ENCODE data around the gene KCTD12. TPM values are rescaled to one million over a fixed set of nuclear protein-coding genes. Genes with fewer than 3 reads are reported as not detected.

KCTD12 gene
- total RNA-seq, 2 experiments from 2014 or later, result 0.08 TPM; not detected in 1

GRCh38 chr13:76849493-76849892, 36.7 kb downstream of the KCTD12 start:
- Histone ChIP-seq H3K4me1 (ENCODE audit: insufficient read depth, low read length, poor library complexity, severe bottlenecking) (no peaks in the 10 kb centered on the region), H3K4me2 (ENCODE audit: low read length) (no peak overlapping the region), H4K20me1 (ENCODE audit: insufficient read depth, low read length) (no peaks in the 10 kb centered on the region), H2AFZ (ENCODE audit: low read length) (no peak overlapping the region), H3K36me3 (ENCODE audit: insufficient read depth, low read length) (no peaks in the 10 kb centered on the region), H3K4me3 (ENCODE audit: low read depth, low read length, poor library complexity, severe bottlenecking) (no peak overlapping the region), H3K9me3 (ENCODE audit: low read length) (no peaks in the 10 kb centered on the region), H3K79me2 (ENCODE audit: insufficient read depth, low read depth, low read length) (no peaks in the 10 kb centered on the region), H3K27ac (ENCODE audit: low read depth, low read length, poor library complexity, severe bottlenecking) (no peak overlapping the region), H3K9me2 (ENCODE audit: insufficient read depth, low read length) (no peaks in the 10 kb centered on the region)
- CTCF ChIA-PET (ENCODE audit: unreplicated experiment), result no interaction called here
- POLR2A ChIA-PET, result interaction anchor here (0.6 to 0.7 kb wide), 3 partner anchors 17 to 173 kb away, joined by 3 read pairs; no protein-coding TSS in a partner anchor
- BruUV-seq (replicated peaks), result no TSS peak
- intact Hi-C loops (cut with micrococcal nuclease; ENCODE audit: unreplicated experiment), result no loop called here
- no peak for DNase-seq (ENCODE audit: low spot score)
- no peak for TF ChIP-seq EZH2phosphoT487 (IDR thresholded peaks at IDR 0.05; ENCODE audit: borderline replicate concordance, low read depth, low read length)
- TF ChIP-seq, protein P1, sequence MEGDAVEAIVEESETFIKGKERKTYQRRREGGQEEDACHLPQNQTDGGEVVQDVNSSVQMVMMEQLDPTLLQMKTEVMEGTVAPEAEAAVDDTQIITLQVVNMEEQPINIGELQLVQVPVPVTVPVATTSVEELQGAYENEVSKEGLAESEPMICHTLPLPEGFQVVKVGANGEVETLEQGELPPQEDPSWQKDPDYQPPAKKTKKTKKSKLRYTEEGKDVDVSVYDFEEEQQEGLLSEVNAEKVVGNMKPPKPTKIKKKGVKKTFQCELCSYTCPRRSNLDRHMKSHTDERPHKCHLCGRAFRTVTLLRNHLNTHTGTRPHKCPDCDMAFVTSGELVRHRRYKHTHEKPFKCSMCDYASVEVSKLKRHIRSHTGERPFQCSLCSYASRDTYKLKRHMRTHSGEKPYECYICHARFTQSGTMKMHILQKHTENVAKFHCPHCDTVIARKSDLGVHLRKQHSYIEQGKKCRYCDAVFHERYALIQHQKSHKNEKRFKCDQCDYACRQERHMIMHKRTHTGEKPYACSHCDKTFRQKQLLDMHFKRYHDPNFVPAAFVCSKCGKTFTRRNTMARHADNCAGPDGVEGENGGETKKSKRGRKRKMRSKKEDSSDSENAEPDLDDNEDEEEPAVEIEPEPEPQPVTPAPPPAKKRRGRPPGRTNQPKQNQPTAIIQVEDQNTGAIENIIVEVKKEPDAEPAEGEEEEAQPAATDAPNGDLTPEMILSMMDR (conservative IDR thresholded peaks at IDR 0.05; ENCODE audit: low read length), result no peak

DNA sequence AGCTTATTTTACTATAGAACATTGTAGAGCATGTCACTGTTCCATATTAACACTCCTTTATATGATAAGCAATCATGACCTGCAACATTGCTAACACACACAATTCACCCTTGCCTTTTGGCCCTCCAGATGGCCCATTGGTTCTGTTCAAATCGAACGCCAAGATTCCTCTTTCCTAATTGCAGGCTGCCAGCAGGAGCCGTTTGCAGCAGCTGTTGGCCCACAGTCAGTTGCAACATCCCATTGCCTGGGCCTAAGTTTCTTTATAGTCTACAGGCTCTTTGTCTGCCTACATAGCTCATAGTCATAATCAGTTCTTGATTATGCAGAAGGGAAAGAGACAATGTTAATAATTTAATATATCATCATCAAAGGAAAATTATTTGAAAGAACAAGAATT, 37.6 kb downstream of the KCTD12 start:
- Histone ChIP-seq H3K79me2 (ENCODE audit: insufficient read depth, low read depth, low read length) (no peaks in the 10 kb centered on the region), H3K4me2 (ENCODE audit: low read length) (no peak overlapping the region), H2AFZ (ENCODE audit: low read length) (no peak overlapping the region), H4K20me1 (ENCODE audit: insufficient read depth, low read length) (no peaks in the 10 kb centered on the region), H3K27ac (ENCODE audit: low read depth, low read length, poor library complexity, severe bottlenecking) (no peak overlapping the region), H3K9me2 (ENCODE audit: insufficient read depth, low read length) (no peaks in the 10 kb centered on the region), H3K9me3 (ENCODE audit: low read length) (no peaks in the 10 kb centered on the region), H3K4me3 (ENCODE audit: low read depth, low read length, poor library complexity, severe bottlenecking) (no peak overlapping the region), H3K4me1 (ENCODE audit: insufficient read depth, low read length, poor library complexity, severe bottlenecking) (no peaks in the 10 kb centered on the region), H3K36me3 (ENCODE audit: insufficient read depth, low read length) (no peaks in the 10 kb centered on the region)
- ChIA-PET POLR2A (interaction anchor here (0.6 to 0.7 kb wide), 3 partner anchors 17 to 174 kb away, joined by 3 read pairs; no protein-coding TSS in a partner anchor), CTCF (ENCODE audit: unreplicated experiment) (no interaction called here)
- no TSS peak for BruUV-seq (replicated peaks)
- intact Hi-C loops (cut with micrococcal nuclease; ENCODE audit: unreplicated experiment), result no loop called here
- no peak for DNase-seq (ENCODE audit: low spot score)
- no peak for TF ChIP-seq EZH2phosphoT487 (IDR thresholded peaks at IDR 0.05; ENCODE audit: borderline replicate concordance, low read depth, low read length)
- TF ChIP-seq, protein P1 (conservative IDR thresholded peaks at IDR 0.05; ENCODE audit: low read length), result no peak

DNA sequence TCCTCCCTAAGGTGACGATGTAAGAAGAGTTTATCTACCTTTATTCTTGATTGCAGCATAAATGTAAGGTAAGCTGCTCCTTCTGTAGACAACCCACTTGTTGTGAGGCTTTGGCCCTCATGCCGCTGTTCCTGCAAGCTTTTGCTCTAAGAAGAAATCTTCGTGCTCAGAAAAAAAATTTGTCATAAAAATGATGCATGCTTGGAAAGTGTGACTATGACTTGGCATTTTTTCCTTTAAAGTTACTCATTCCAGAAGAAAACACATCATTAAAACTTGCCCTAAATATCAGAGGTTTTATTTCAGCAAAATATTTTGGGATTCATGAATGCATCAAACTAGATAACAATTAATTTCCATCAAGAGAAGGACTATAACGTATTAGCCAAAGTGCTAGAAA, 39.8 kb downstream of the KCTD12 start:
- no peak overlapping the region for H3K4me3 ChIP-seq (ENCODE audit: low read depth, low read length, poor library complexity, severe bottlenecking)
- no peaks in the 10 kb centered on the region for H3K9me2 ChIP-seq (ENCODE audit: insufficient read depth, low read length)
- TF ChIP-seq, protein P1 (conservative IDR thresholded peaks at IDR 0.05; ENCODE audit: low read length), result no peak
- TF ChIP-seq EZH2phosphoT487 (IDR thresholded peaks at IDR 0.05; ENCODE audit: borderline replicate concordance, low read depth, low read length), result no peak
- CTCF ChIA-PET (ENCODE audit: unreplicated experiment), result no interaction called here
- no peaks in the 10 kb centered on the region for H3K79me2 ChIP-seq (ENCODE audit: insufficient read depth, low read depth, low read length)
- no peaks in the 10 kb centered on the region for H3K36me3 ChIP-seq (ENCODE audit: insufficient read depth, low read length)
- no peaks in the 10 kb centered on the region for H4K20me1 ChIP-seq (ENCODE audit: insufficient read depth, low read length)
- no peak overlapping the region for H3K4me2 ChIP-seq (ENCODE audit: low read length)
- no peaks in the 10 kb centered on the region for H3K4me1 ChIP-seq (ENCODE audit: insufficient read depth, low read length, poor library complexity, severe bottlenecking)
- no peak overlapping the region for H3K27ac ChIP-seq (ENCODE audit: low read depth, low read length, poor library complexity, severe bottlenecking)
- no peak for DNase-seq (ENCODE audit: low spot score)
- H3K9me3 ChIP-seq (ENCODE audit: low read length), result no peaks in the 10 kb centered on the region
- POLR2A ChIA-PET, result no interaction called here
- BruUV-seq (replicated peaks), result no TSS peak
- intact Hi-C loops (cut with micrococcal nuclease; ENCODE audit: unreplicated experiment), result no loop called here
- no peak overlapping the region for H2AFZ ChIP-seq (ENCODE audit: low read length)
